Right lobe of liver (tissue), 6 donors: ENCODE measurements around the gene UROC1. TPM values are rescaled to one million over a fixed set of nuclear protein-coding genes. Genes with fewer than 3 reads are reported as not detected.

Experiments
- ATAC-seq, 4 donors: fragments of 200-7000 bp; cut with Tn5 transposase; one replicate each; pipeline ENCODE4 v1.9.1; 2020; ENCODE audit warnings: mild to moderate bottlenecking in 4 of 4, moderate library complexity in 4 of 4
- DNase-seq, 3 donors: peaks; one replicate each; pipeline ENCODE4 v3.0.0-alpha.2; 2020
- H3K27ac ChIP-seq, 3 donors: fragments of 200-600 bp; one replicate each; pipeline ENCODE4 v1.8.0; 2022
- H3K27me3 ChIP-seq, 2 donors: fragments of 200-600 bp; one replicate each; pipeline ENCODE4 v1.8.0; 2022
- H3K36me3 ChIP-seq, 4 donors: fragments of 200-600 bp; sonication (generic) in 1 of 4; one replicate each; pipeline versions ENCODE4 v1.5.1 to v1.8.0; 2017 to 2022; ENCODE audit warnings: control low read depth in 1 of 4
- H3K4me1 ChIP-seq, 4 donors: fragments of 200-600 bp; sonication (generic) in 1 of 4; one replicate each; pipeline versions ENCODE4 v1.5.1 to v1.8.0; 2017 to 2022; ENCODE audit warnings: control low read depth in 1 of 4
- H3K4me3 ChIP-seq, 3 donors: fragments of 200-600 bp; one replicate each; pipeline ENCODE4 v1.8.0; 2022
- H3K9me3 ChIP-seq, 4 donors: fragments of 200-600 bp; sonication (generic) in 1 of 4; one replicate each; pipeline versions ENCODE4 v1.5.1 to v1.8.0; 2017 to 2022; ENCODE audit warnings: control low read depth in 1 of 4
- CTCF ChIP-seq, 4 donors: fragments of 200-600 bp in 3 of 4; fragments of 450-650 bp in 1 of 4; IDR thresholded peaks; one replicate each; pipeline versions ENCODE4 v1.5.1 to v1.8.0; 2016 to 2022; ENCODE audit warnings: antibody characterized with exemption in 4 of 4, mild to moderate bottlenecking in 2 of 4
- POLR2A ChIP-seq: fragments of 450-650 bp; IDR thresholded peaks from one replicate; pipeline ENCODE4 v1.6.1; 2017; ENCODE audit warnings: antibody characterized with exemption, mild to moderate bottlenecking
- WGBS: methylation state at CpG from one replicate; pipeline ENCODE4 v1.1.6; 2018; ENCODE audit warnings: low coverage, low lambda C conversion rate; ENCODE audit not compliant: insufficient coverage; ENCODE audit errors: missing lambda C conversion rate; 5-methylcytosine and 5-hydroxymethylcytosine counted together
- intact Hi-C, 2 donors: fragments of 100-400 bp; cut with DNase I; formaldehyde crosslinking; loops; one replicate each; pipeline versions ENCODE4 v1.11.2 to v1.14.1; 2022
- total RNA-seq, 6 experiments: library from RNA; depleted of rRNA in 2 of 6; stranded (reverse); fragments of >200 nt in 2 of 6; fragmentation: NEBNext Ultra II Directional in 3 of 6; extraction: Animal tissue kit (Norgen Biotek cat#: 25700) in 3 of 6; gene quantifications; one replicate each; pipeline versions ENCODE4 v1.1.0 to v1.2.4, GENCODE V29; 2016 to 2023
- donor health status: DM: no; HTN: yes; CAD: no.
- donor health status: DM: no; HTN: no; CAD: no.
- donor health status: DM: no; HTN: no; CAD: no.
- donor health status: DM: no; HTN: yes; CAD: no.
- donor health status: DM: no; HTN: yes; CAD: no.

Gene UROC1
- total RNA-seq, 6 experiments from 2014 or later, result 15.1 to 101 (median 55.8) TPM

- ATAC-seq, result peak in 1 of 4 donors; percentile 11
- peak in 2 of 3 donors; percentile 14 to 40 for DNase-seq
Observed at GRCh38 chr3:126557415-126557745, 39.8 kb upstream of the UROC1 start.

GRCh38 chr3:126556637-126557414 lies 39.3 kb upstream of the UROC1 start:
- TF ChIP-seq CTCF (IDR thresholded peaks at IDR 0.05) (no peak), POLR2A (no peak)
- WGBS, result 95% methylated on average over 8 of the region's 8 CpGs
- DNase-seq (peak in 1 of 3 donors; percentile 7), ATAC-seq (peak in 1 of 4 donors; percentile 28)
- Histone ChIP-seq H3K9me3 (no peaks in the 10 kb centered on the region), H3K27me3 (no peaks in the 10 kb centered on the region), H3K27ac (no peak overlapping the region), H3K4me1 (no peaks in the 10 kb centered on the region), H3K36me3 (no peaks in the 10 kb centered on the region), H3K4me3 (no peak overlapping the region)
- intact Hi-C loops, result no loop called here

More at GRCh38 chr3:126557415-126557745, 39.8 kb upstream of the UROC1 start:
- TF ChIP-seq POLR2A, result no peak
- TF ChIP-seq CTCF (IDR thresholded peaks at IDR 0.05), result no peak
- Histone ChIP-seq H3K36me3 (no peaks in the 10 kb centered on the region), H3K27ac (no peak overlapping the region), H3K9me3 (no peaks in the 10 kb centered on the region), H3K4me1 (no peaks in the 10 kb centered on the region), H3K27me3 (no peaks in the 10 kb centered on the region), H3K4me3 (no peak overlapping the region)
- intact Hi-C loops, result no loop called here
- 100% methylated on average over 3 of the region's 11 CpGs for WGBS

GRCh38 chr3:126555795-126556636 lies 38.4 kb upstream of the UROC1 start:
- ATAC-seq, result no peak
- intact Hi-C loops, result no loop called here
- WGBS, result 81% methylated on average over 6 of the region's 10 CpGs

More at GRCh38 chr3:126555795-126556636, 38.4 kb upstream of the UROC1 start:
- Histone ChIP-seq H3K9me3 (no peaks in the 10 kb centered on the region), H3K4me1 (no peaks in the 10 kb centered on the region), H3K27ac (no peak overlapping the region), H3K36me3 (no peaks in the 10 kb centered on the region), H3K27me3 (no peaks in the 10 kb centered on the region), H3K4me3 (no peak overlapping the region)
- TF ChIP-seq CTCF (IDR thresholded peaks at IDR 0.05) (no peak), POLR2A (no peak)
- peak in 2 of 3 donors; percentile 5 to 43 for DNase-seq
